HCT116 (cell line): Measurements from ENCODE around the gene C5orf52. TPM values are rescaled to one million over a fixed set of nuclear protein-coding genes. Genes with fewer than 3 reads are reported as not detected.

Source experiments
- ATAC-seq: fragments of 200-7000 bp; cut with Tn5 transposase; 2 replicates; pipeline ENCODE4 v1.9.1; 2020; ENCODE audit warnings: mild to moderate bottlenecking, moderate library complexity
- BruUV-seq: library from RNA; stranded (reverse); fragments of 400-500 nt; replicated peaks from 2 replicates; lab custom pipeline; 2021; lab: Mats Ljungman, UMichigan
- CTCF ChIA-PET: fragments of 300-600 bp; sonication (Branson Sonifier 250); formaldehyde crosslinking; loops from one replicate; lab custom pipeline; 2021; ENCODE audit warnings: antibody characterized with exemption; lab: Charles Lee
- POLR2A ChIA-PET: fragments of 300-600, 350-600 bp; sonication (Branson Sonifier 250); formaldehyde crosslinking; loops from one replicate; lab custom pipeline; 2021; ENCODE audit warnings: antibody characterized with exemption; lab: Charles Lee
- RAD21 ChIA-PET, 2 experiments: fragments of 300-600 bp; sonication (Branson Sonifier 250); formaldehyde crosslinking; loops; one replicate each; lab custom pipeline; 2023; ENCODE audit warnings: low total read pairs in 2 of 2; ENCODE audit not compliant: uncharacterized antibody in 2 of 2, unreplicated experiment in 2 of 2, low non-redundant PET in 1 of 2; lab: Charles Lee
- DNase-seq: peaks from one replicate; pipeline ENCODE4 v3.0.0-alpha.2; 2010; ENCODE audit warnings: low read depth, low spot score
- H2AFZ ChIP-seq: fragments of 200-600 bp; shearing (Covaris generic), sonication (generic); 2 replicates; pipeline ENCODE4 v1.6.1; 2017; ENCODE audit warnings: low read depth, mixed run types, mixed read lengths, antibody characterized with exemption, low read length; ENCODE audit not compliant: poor library complexity, severe bottlenecking
- H3K27ac ChIP-seq: 2 replicates; pipeline ENCODE4 v1.5.1; 2012; ENCODE audit warnings: low read depth, low read length
- H3K27me3 ChIP-seq: fragments of 200-600 bp; sonication (generic); 2 replicates; pipeline ENCODE4 v1.6.1; 2016; ENCODE audit warnings: mixed run types, low read length, mixed read lengths; ENCODE audit not compliant: insufficient read depth
- H3K36me3 ChIP-seq, 2 experiments: fragments of 200-500 bp in 1 of 2; fragments of 200-600 bp in 1 of 2; sonication (Bioruptor generic) in 1 of 2; sonication (generic) in 1 of 2; 2 replicates each; pipeline versions ENCODE4 v1.5.1 to v1.6.1; 2014 to 2016; ENCODE audit warnings: low read length in 2 of 2, inconsistent platforms in 1 of 2, mixed read lengths in 1 of 2, mixed run types in 1 of 2; ENCODE audit not compliant: insufficient read depth in 2 of 2, control insufficient read depth in 1 of 2
- H3K4me1 ChIP-seq, 2 experiments: fragments of 200-600 bp in 1 of 2; sonication (generic) in 1 of 2; 2 replicates each; pipeline versions ENCODE4 v1.5.1 to v1.6.1; 2012 to 2017; ENCODE audit warnings: low read length in 2 of 2, inconsistent platforms in 1 of 2, mild to moderate bottlenecking in 1 of 2, mixed read lengths in 1 of 2, mixed run types in 1 of 2, moderate library complexity in 1 of 2; ENCODE audit not compliant: insufficient read depth in 2 of 2, control insufficient read depth in 1 of 2
- H3K4me2 ChIP-seq: fragments of 200-600 bp; sonication (generic); 2 replicates; pipeline ENCODE4 v1.6.1; 2017; ENCODE audit warnings: mixed run types, low read length, mixed read lengths
- H3K4me3 ChIP-seq, 2 experiments: fragments of 200-600 bp in 1 of 2; sonication (generic) in 1 of 2; replicated peaks in 1 of 2; 2 replicates each; pipeline ENCODE4 v1.5.1; 2011 to 2016; ENCODE audit warnings: low read length in 2 of 2, control low read depth in 1 of 2, low read depth in 1 of 2, mild to moderate bottlenecking in 1 of 2, mixed read lengths in 1 of 2, mixed run types in 1 of 2
- H3K79me2 ChIP-seq: fragments of 200-600 bp; sonication (generic); 2 replicates; pipeline ENCODE4 v1.6.1; 2017; ENCODE audit warnings: mild to moderate bottlenecking, mixed run types, low read length, moderate library complexity, mixed read lengths; ENCODE audit not compliant: insufficient read depth
- H3K9ac ChIP-seq: fragments of 200-600 bp; sonication (generic); 2 replicates; pipeline ENCODE4 v1.6.1; 2016; ENCODE audit warnings: low read length, mixed read lengths
- H3K9me2 ChIP-seq: fragments of 200-600 bp; sonication (generic), shearing (Covaris generic); 2 replicates; pipeline ENCODE4 v1.6.1; 2017; ENCODE audit warnings: mixed run types, mild to moderate bottlenecking, moderate library complexity; ENCODE audit not compliant: insufficient read depth
- H3K9me3 ChIP-seq, 2 experiments: fragments of 200-500 bp in 1 of 2; fragments of 200-600 bp in 1 of 2; sonication (Bioruptor generic) in 1 of 2; sonication (generic) in 1 of 2; 2 replicates each; pipeline ENCODE4 v1.6.1; 2014 to 2017; ENCODE audit warnings: low read length in 2 of 2, mixed read lengths in 2 of 2, inconsistent platforms in 1 of 2, low read depth in 1 of 2, mild to moderate bottlenecking in 1 of 2, mixed run types in 1 of 2, moderate library complexity in 1 of 2; ENCODE audit not compliant: control insufficient read depth in 1 of 2, insufficient read depth in 1 of 2
- H4K20me1 ChIP-seq: fragments of 200-600 bp; sonication (generic), shearing (Covaris generic); 2 replicates; pipeline ENCODE4 v1.6.1; 2017; ENCODE audit warnings: mixed run types, mild to moderate bottlenecking, moderate library complexity; ENCODE audit not compliant: insufficient read depth
- CBX3 ChIP-seq: IDR thresholded peaks from 2 replicates; pipeline ENCODE4 v1.6.1; 2012; ENCODE audit warnings: low read depth
- EZH2 ChIP-seq: fragments of 200-600 bp; sonication (generic); IDR thresholded peaks from 2 replicates; pipeline ENCODE4 v1.6.1; 2017; ENCODE audit warnings: antibody characterized with exemption, mixed run types
- JUND ChIP-seq: IDR thresholded peaks from 2 replicates; pipeline ENCODE4 v1.6.1; 2012
- RAD21 ChIP-seq: IDR thresholded peaks from 2 replicates; pipeline ENCODE4 v1.6.1; 2012; ENCODE audit warnings: low read depth, mild to moderate bottlenecking
- SP1 ChIP-seq: IDR thresholded peaks from 2 replicates; pipeline ENCODE4 v1.6.1; 2012; ENCODE audit warnings: low read depth
- YY1 ChIP-seq: IDR thresholded peaks from 2 replicates; pipeline ENCODE4 v1.6.1; 2011; ENCODE audit warnings: low read length, low read depth, moderate library complexity, mild to moderate bottlenecking; ENCODE audit not compliant: insufficient replicate concordance; ENCODE audit errors: extremely low read depth
- ZFX ChIP-seq: fragments of 450-650 bp; IDR thresholded peaks from 2 replicates; pipeline ENCODE4 v1.6.1; 2017
- intact Hi-C: fragments of 100-400 bp; cut with micrococcal nuclease; formaldehyde crosslinking; loops from 2 replicates; pipeline ENCODE4 v1.10.0; 2022
- total RNA-seq: library from RNA; stranded (reverse); gene quantifications from one replicate; pipeline ENCODE4 v1.2.1, GENCODE V29; 2021; ENCODE audit not compliant: unreplicated experiment
- TF ChIP-seq, protein P1 (sequence below): IDR thresholded peaks from 2 replicates; pipeline ENCODE4 v1.6.1; 2012
- TF ChIP-seq, protein P2 (sequence below): IDR thresholded peaks from 2 replicates; pipeline ENCODE4 v1.6.1; 2012; ENCODE audit warnings: low read depth
- TF ChIP-seq, protein P3 (sequence below), 3 experiments: fragments of 200-600 bp in 1 of 3; sonication (generic) in 1 of 3; IDR thresholded peaks in 2 of 3; conservative IDR thresholded peaks in 1 of 3; 2 replicates each; pipeline ENCODE4 v1.5.1; 2012 to 2017; ENCODE audit warnings: low read depth in 2 of 3, low read length in 2 of 3, antibody characterized with exemption in 1 of 3, borderline replicate concordance in 1 of 3, control low read depth in 1 of 3, mild to moderate bottlenecking in 1 of 3, mixed read lengths in 1 of 3, mixed run types in 1 of 3, moderate library complexity in 1 of 3; ENCODE audit not compliant: insufficient read depth in 1 of 3
- TF ChIP-seq, protein P4 (sequence below): IDR thresholded peaks from 2 replicates; pipeline ENCODE4 v1.6.1; 2012

Gene C5orf52
- total RNA-seq, 1 experiment from 2014 or later, result not detected

DNA sequence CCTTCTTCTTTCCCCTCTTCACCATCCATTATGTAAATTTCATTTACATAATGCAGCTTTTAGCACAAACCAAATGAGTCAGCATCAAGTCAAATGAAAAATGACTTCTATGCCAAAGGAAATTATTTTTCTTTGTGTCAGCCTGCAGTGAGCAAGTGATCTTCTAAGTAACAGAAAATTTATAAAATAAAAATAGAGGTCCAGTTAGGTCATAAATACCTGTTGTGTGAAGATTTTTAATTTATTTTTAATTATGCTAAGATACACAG is 43.2 kb downstream of the C5orf52 start:
- Histone ChIP-seq H4K20me1 (no peaks in the 10 kb centered on the region), H3K4me3 (no peak overlapping the region), H3K4me1 (peaks cover 0 to 10% of the 10 kb centered on the region in 2 experiments; a peak in 2 of 4 replicates), H3K4me2 (no peak overlapping the region), H3K27ac (no peak overlapping the region), H2AFZ (no peak overlapping the region), H3K36me3 (no peaks in the 10 kb centered on the region), H3K27me3 (no peaks in the 10 kb centered on the region), H3K9ac (no peak overlapping the region), H3K9me2 (no peaks in the 10 kb centered on the region), H3K79me2 (no peaks in the 10 kb centered on the region), H3K9me3 (no peaks in the 10 kb centered on the region)
- no peak for TF ChIP-seq JUND
- no peak for TF ChIP-seq ZFX
- no peak for TF ChIP-seq YY1
- TF ChIP-seq, protein P1, sequence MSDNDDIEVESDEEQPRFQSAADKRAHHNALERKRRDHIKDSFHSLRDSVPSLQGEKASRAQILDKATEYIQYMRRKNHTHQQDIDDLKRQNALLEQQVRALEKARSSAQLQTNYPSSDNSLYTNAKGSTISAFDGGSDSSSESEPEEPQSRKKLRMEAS, result no peak
- TF ChIP-seq, protein P2, sequence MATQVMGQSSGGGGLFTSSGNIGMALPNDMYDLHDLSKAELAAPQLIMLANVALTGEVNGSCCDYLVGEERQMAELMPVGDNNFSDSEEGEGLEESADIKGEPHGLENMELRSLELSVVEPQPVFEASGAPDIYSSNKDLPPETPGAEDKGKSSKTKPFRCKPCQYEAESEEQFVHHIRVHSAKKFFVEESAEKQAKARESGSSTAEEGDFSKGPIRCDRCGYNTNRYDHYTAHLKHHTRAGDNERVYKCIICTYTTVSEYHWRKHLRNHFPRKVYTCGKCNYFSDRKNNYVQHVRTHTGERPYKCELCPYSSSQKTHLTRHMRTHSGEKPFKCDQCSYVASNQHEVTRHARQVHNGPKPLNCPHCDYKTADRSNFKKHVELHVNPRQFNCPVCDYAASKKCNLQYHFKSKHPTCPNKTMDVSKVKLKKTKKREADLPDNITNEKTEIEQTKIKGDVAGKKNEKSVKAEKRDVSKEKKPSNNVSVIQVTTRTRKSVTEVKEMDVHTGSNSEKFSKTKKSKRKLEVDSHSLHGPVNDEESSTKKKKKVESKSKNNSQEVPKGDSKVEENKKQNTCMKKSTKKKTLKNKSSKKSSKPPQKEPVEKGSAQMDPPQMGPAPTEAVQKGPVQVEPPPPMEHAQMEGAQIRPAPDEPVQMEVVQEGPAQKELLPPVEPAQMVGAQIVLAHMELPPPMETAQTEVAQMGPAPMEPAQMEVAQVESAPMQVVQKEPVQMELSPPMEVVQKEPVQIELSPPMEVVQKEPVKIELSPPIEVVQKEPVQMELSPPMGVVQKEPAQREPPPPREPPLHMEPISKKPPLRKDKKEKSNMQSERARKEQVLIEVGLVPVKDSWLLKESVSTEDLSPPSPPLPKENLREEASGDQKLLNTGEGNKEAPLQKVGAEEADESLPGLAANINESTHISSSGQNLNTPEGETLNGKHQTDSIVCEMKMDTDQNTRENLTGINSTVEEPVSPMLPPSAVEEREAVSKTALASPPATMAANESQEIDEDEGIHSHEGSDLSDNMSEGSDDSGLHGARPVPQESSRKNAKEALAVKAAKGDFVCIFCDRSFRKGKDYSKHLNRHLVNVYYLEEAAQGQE, result no peak
- DNase-seq (no peak), ATAC-seq (no peak)
- ChIA-PET RAD21 (no interaction called here), POLR2A (no interaction called here), CTCF (no interaction called here)
- BruUV-seq, result no TSS peak
- intact Hi-C loops, result loop anchor here (10.0 kb wide), 1 partner anchor 240 kb away; no protein-coding TSS in a partner anchor

DNA sequence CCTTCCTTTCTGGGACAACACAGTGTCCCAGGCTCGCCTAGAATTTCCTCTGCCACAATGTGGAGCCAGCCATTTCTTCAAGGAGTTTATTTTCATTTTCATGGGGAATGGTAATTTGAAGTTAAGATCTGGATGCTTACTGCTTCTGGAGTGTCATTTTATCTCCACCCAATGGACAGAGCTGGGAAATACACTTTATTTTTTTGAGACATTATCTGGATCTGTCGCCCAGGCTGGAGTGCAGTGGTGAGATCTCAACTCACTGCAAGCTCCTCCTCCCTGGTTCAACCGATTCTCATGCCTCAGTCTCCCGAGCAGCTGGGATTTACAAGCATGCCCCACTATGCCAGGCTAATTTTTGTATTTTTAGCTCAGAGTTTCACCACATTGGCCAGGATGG is 47.2 kb downstream of the C5orf52 start:
- Histone ChIP-seq H4K20me1 (no peaks in the 10 kb centered on the region), H3K4me3 (no peak overlapping the region), H3K79me2 (no peaks in the 10 kb centered on the region), H3K27ac (no peak overlapping the region), H3K9me2 (no peaks in the 10 kb centered on the region), H3K9ac (no peak overlapping the region), H2AFZ (no peak overlapping the region), H3K9me3 (no peaks in the 10 kb centered on the region), H3K4me1 (peaks cover 0 to 10% of the 10 kb centered on the region in 2 experiments; a peak in 2 of 4 replicates), H3K36me3 (no peaks in the 10 kb centered on the region), H3K27me3 (no peaks in the 10 kb centered on the region), H3K4me2 (0 out of 2 replicates have a peak overlapping the region, but pooled peaks have one; percentile 13)
- intact Hi-C loops, result loop anchor here (1.0 to 10.0 kb wide), 6 partner anchors 49 to 390 kb away; no protein-coding TSS in a partner anchor
- ChIA-PET RAD21 (interaction anchor here in 1 of 2 experiments (0.7 kb wide), 1 partner anchor 390 kb away, joined by 3 read pairs; no protein-coding TSS in a partner anchor), CTCF (interaction anchor here (0.9 to 1.3 kb wide), 7 partner anchors 13 to 394 kb away, joined by 3 to 9 read pairs (median 4); partner anchors contain the start of genes LSM11 and THG1L), POLR2A (no interaction called here)
- DNase-seq, result peak; percentile 19
- no TSS peak for BruUV-seq
- no peak for TF ChIP-seq CBX3
- TF ChIP-seq, protein P3, sequence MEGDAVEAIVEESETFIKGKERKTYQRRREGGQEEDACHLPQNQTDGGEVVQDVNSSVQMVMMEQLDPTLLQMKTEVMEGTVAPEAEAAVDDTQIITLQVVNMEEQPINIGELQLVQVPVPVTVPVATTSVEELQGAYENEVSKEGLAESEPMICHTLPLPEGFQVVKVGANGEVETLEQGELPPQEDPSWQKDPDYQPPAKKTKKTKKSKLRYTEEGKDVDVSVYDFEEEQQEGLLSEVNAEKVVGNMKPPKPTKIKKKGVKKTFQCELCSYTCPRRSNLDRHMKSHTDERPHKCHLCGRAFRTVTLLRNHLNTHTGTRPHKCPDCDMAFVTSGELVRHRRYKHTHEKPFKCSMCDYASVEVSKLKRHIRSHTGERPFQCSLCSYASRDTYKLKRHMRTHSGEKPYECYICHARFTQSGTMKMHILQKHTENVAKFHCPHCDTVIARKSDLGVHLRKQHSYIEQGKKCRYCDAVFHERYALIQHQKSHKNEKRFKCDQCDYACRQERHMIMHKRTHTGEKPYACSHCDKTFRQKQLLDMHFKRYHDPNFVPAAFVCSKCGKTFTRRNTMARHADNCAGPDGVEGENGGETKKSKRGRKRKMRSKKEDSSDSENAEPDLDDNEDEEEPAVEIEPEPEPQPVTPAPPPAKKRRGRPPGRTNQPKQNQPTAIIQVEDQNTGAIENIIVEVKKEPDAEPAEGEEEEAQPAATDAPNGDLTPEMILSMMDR (IDR thresholded peaks at IDR 0.05 in 2 of 3, conservative IDR thresholded peaks at IDR 0.05 in 1 of 3; ENCODE audit: borderline replicate concordance in 1 of 3, insufficient read depth in 1 of 3, low read depth in 2 of 3, low read length in 2 of 3), result peak; percentile 31 to 73 (median 63); a peak in 4 of 6 replicates
- no peak for TF ChIP-seq SP1
- TF ChIP-seq, protein P4, sequence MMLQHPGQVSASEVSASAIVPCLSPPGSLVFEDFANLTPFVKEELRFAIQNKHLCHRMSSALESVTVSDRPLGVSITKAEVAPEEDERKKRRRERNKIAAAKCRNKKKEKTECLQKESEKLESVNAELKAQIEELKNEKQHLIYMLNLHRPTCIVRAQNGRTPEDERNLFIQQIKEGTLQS, result no peak
- no peak for TF ChIP-seq EZH2
- TF ChIP-seq RAD21, result peak; percentile 93
- no peak for TF ChIP-seq JUND
- ATAC-seq, result peak; percentile 94
